ENCODE measurements around the gene SPHK2. TPM values are rescaled to one million over a fixed set of nuclear protein-coding genes. Genes with fewer than 3 reads are reported as not detected.

SPHK2 gene
- total RNA-seq, 2 donors from 2014 or later: 99.5 to 114 TPM

GRCh38 chr19:48672994-48673393, 53.7 kb downstream of the SPHK2 start, which contains the start of gene NTN5:
TSS of gene NTN5 (minus strand) at chr19:48673017. CDS start at chr19:48670986, 2,031 bp downstream.
- 79 to 80% methylated on average over 12 to 23 of the region's 25 CpGs for WGBS, 2 experiments (ENCODE audit: insufficient coverage in 1 of 2, insufficient read length in 1 of 2)
- H3K27me3 Mint-ChIP-seq (ENCODE audit: insufficient read depth): peaks cover 17% of the 10 kb centered on the region
- H3K9me3 ChIP-seq (ENCODE audit: control insufficient read depth, low read length): no peaks in the 10 kb centered on the region

DNA sequence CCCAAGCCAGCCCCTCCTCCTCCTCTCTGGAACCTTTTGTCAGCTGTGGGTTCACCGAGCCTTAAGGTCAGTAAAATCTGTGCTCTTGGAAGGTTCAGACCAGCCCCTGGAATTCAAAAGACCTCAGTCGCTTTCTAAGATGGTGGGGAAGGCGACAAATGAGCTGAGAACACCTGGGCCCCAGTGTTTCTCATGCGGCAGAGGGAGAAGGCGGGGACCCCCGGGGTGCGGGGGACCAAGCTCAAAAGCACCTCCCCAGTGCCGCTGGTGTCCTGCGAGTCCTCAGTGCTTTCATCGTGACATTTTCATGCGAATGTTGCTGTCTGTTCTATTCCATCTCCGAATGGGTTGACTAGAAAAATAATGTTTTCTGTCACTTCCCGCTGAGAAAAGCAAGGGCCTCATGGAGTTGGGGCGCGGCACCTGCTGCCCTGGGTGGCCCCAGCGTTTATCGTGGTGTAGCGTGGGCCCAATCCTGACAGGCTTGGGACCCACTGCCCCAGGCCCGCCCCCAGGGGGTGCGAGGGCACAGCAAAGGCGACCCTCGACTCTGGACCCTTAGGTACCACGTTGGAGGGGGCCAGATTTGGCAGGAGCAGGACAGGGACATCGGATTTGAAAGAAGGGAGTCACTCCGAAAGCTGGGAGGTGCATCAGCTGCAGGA, 54.3 kb downstream of the SPHK2 start:
- Mint-ChIP-seq H3K27ac (no peak overlapping the region), H3K36me3 (ENCODE audit: low read depth) (no peaks in the 10 kb centered on the region), H3K27me3 (ENCODE audit: insufficient read depth) (peaks cover 17% of the 10 kb centered on the region), H3K4me3 (peak overlapping the region; percentile 18), H3K4me1 (peaks cover 10% of the 10 kb centered on the region), H3K9me3 (no peaks in the 10 kb centered on the region)
- Histone ChIP-seq H3K36me3 (ENCODE audit: control insufficient read depth, insufficient read depth, low read length) (no peaks in the 10 kb centered on the region), H3K27ac (ENCODE audit: low read depth, low read length) (no peak overlapping the region), H3K4me3 (ENCODE audit: low read length) (no peak overlapping the region), H3K9ac (ENCODE audit: extremely low read depth, low read length, poor library complexity, severe bottlenecking) (no peak overlapping the region), H3K4me1 (ENCODE audit: control insufficient read depth, insufficient read depth, low read length) (no peaks in the 10 kb centered on the region), H3K9me3 (ENCODE audit: control insufficient read depth, low read length) (no peaks in the 10 kb centered on the region), H3K27me3 (ENCODE audit: control insufficient read depth, insufficient read depth, low read length, poor library complexity, severe bottlenecking) (no peaks in the 10 kb centered on the region)
- DNase-seq: no peak
- TF ChIP-seq, protein P1, sequence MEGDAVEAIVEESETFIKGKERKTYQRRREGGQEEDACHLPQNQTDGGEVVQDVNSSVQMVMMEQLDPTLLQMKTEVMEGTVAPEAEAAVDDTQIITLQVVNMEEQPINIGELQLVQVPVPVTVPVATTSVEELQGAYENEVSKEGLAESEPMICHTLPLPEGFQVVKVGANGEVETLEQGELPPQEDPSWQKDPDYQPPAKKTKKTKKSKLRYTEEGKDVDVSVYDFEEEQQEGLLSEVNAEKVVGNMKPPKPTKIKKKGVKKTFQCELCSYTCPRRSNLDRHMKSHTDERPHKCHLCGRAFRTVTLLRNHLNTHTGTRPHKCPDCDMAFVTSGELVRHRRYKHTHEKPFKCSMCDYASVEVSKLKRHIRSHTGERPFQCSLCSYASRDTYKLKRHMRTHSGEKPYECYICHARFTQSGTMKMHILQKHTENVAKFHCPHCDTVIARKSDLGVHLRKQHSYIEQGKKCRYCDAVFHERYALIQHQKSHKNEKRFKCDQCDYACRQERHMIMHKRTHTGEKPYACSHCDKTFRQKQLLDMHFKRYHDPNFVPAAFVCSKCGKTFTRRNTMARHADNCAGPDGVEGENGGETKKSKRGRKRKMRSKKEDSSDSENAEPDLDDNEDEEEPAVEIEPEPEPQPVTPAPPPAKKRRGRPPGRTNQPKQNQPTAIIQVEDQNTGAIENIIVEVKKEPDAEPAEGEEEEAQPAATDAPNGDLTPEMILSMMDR (conservative IDR thresholded peaks at IDR 0.05): no peak
- WGBS, 2 experiments (ENCODE audit: insufficient coverage in 1 of 2, insufficient read length in 1 of 2): 70 to 82% methylated on average over 22 to 25 of the region's 25 CpGs

More at GRCh38 chr19:48672994-48673393, 53.7 kb downstream of the SPHK2 start, which contains the start of gene NTN5:
- Histone ChIP-seq H3K27me3 (ENCODE audit: control insufficient read depth, insufficient read depth, low read length, poor library complexity, severe bottlenecking) (no peaks in the 10 kb centered on the region), H3K36me3 (ENCODE audit: control insufficient read depth, insufficient read depth, low read length) (no peaks in the 10 kb centered on the region), H3K4me1 (ENCODE audit: control insufficient read depth, insufficient read depth, low read length) (no peaks in the 10 kb centered on the region), H3K4me3 (ENCODE audit: low read length) (no peak within 1 kb of the TSS), H3K9ac (ENCODE audit: extremely low read depth, low read length, poor library complexity, severe bottlenecking) (no peak within 1 kb of the TSS), H3K27ac (ENCODE audit: low read depth, low read length) (no peak within 1 kb of the TSS)
- H3K9me3 Mint-ChIP-seq: no peaks in the 10 kb centered on the region
- peak; percentile 65 for DNase-seq
- H3K4me1 Mint-ChIP-seq: peaks cover 10% of the 10 kb centered on the region
- H3K27ac Mint-ChIP-seq: no peak within 1 kb of the TSS
- TF ChIP-seq, protein P1 (conservative IDR thresholded peaks at IDR 0.05): no peak
- peak within 1 kb of the TSS; percentile 18 for H3K4me3 Mint-ChIP-seq
- no peaks in the 10 kb centered on the region for H3K36me3 Mint-ChIP-seq (ENCODE audit: low read depth)

GRCh38 chr19:48674216-48674809, 55.0 kb downstream of the SPHK2 start:
- H3K9me3 Mint-ChIP-seq: no peaks in the 10 kb centered on the region
- H3K27me3 Mint-ChIP-seq (ENCODE audit: insufficient read depth): peaks cover 17% of the 10 kb centered on the region
- 64 to 84% methylated on average over 9 to 19 of the region's 19 CpGs for WGBS, 2 experiments (ENCODE audit: insufficient coverage in 1 of 2, insufficient read length in 1 of 2)
- DNase-seq: peak; percentile 75
- no peak overlapping the region for H3K27ac Mint-ChIP-seq
- no peaks in the 10 kb centered on the region for H3K36me3 ChIP-seq (ENCODE audit: control insufficient read depth, insufficient read depth, low read length)
- H3K4me1 ChIP-seq (ENCODE audit: control insufficient read depth, insufficient read depth, low read length): no peaks in the 10 kb centered on the region
- peaks cover 10% of the 10 kb centered on the region for H3K4me1 Mint-ChIP-seq
- H3K27ac ChIP-seq (ENCODE audit: low read depth, low read length): no peak overlapping the region
- H3K36me3 Mint-ChIP-seq (ENCODE audit: low read depth): no peaks in the 10 kb centered on the region
- no peaks in the 10 kb centered on the region for H3K9me3 ChIP-seq (ENCODE audit: control insufficient read depth, low read length)
- H3K4me3 Mint-ChIP-seq: no peak overlapping the region
- TF ChIP-seq, protein P1 (conservative IDR thresholded peaks at IDR 0.05): no peak
- no peaks in the 10 kb centered on the region for H3K27me3 ChIP-seq (ENCODE audit: control insufficient read depth, insufficient read depth, low read length, poor library complexity, severe bottlenecking)
- no peak overlapping the region for H3K9ac ChIP-seq (ENCODE audit: extremely low read depth, low read length, poor library complexity, severe bottlenecking)
- no peak overlapping the region for H3K4me3 ChIP-seq (ENCODE audit: low read length)

Measured in endodermal cell (in vitro differentiated cells).